ENCODE measurements around the gene LRRC3C. TPM values are rescaled to one million over a fixed set of nuclear protein-coding genes. Genes with fewer than 3 reads are reported as not detected.

LRRC3C gene
- total RNA-seq, 2 experiments from 2014 or later, result not detected

DNA sequence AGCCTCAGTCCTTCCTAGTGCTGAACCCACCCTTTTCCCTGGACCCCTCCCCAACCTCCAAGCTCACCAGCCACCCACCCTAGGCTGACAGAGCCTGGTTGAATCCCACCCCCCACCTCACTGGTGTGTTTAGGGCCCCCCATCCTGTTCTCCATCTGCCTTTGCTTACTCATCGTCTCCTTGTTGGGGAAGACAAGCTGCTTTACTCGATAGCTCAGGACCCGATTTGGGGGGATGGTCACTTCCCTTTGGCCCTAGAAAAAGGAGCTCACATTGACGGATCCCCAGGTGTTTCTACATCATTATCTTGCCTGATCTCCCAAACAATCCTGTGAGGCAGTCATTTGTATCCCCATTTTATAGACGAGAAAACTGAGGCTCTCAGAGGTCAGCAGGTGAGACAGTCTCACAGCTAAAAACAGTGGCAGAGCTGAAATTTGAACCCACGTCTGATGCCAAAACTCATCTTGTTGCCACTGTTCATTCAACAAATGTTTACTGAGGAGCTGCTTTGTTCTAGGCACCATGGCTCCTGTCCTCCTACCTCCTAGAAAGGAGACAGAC, 18.7 kb upstream of the LRRC3C start:
- no peak overlapping the region for H3K27ac Mint-ChIP-seq
- peaks cover 33% of the 10 kb centered on the region for H3K36me3 Mint-ChIP-seq (ENCODE audit: low read depth)
- CTCF ChIA-PET, result interaction anchor here (0.6 to 0.8 kb wide), 5 partner anchors 13 to 315 kb away, joined by 3 to 4 read pairs (median 3); no protein-coding TSS in a partner anchor
- no peak for ATAC-seq
- POLR2A ChIA-PET, result no interaction called here
- H3K4me3 Mint-ChIP-seq, result no peak overlapping the region
- H3K9me3 Mint-ChIP-seq (ENCODE audit: low read depth), result no peaks in the 10 kb centered on the region
- intact Hi-C loops (cut with DNase I, micrococcal nuclease), result no loop called here
- H3K27me3 Mint-ChIP-seq, result no peaks in the 10 kb centered on the region
- DNase-seq, result no peak
- peaks cover 4% of the 10 kb centered on the region for H3K4me1 Mint-ChIP-seq

DNA sequence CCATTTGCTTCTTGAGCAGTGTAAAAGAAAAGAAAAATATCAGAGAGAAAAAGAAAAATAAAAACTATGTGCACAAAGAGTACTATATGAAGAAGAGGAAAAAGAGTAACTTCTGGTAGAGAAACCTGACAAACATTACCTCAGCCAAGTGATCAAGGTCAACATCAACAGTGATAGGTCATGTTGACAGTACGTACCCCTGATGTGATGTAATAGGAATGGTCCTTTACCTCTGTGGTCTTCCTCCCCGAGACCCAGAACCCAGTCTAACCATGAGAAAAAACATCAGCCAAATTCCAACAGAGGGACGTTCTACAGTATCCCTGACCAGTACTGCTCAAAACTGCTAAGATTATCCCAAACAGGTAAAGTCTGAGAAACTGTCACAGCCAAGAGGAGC, 13.5 kb upstream of the LRRC3C start:
- Mint-ChIP-seq H3K27me3 (no peaks in the 10 kb centered on the region), H3K9me3 (ENCODE audit: low read depth) (no peaks in the 10 kb centered on the region), H3K4me3 (no peak overlapping the region), H3K27ac (no peak overlapping the region), H3K4me1 (peaks cover 13% of the 10 kb centered on the region), H3K36me3 (ENCODE audit: low read depth) (peaks cover 26% of the 10 kb centered on the region)
- ChIA-PET CTCF (no interaction called here), POLR2A (no interaction called here)
- DNase-seq (no peak), ATAC-seq (no peak)
- intact Hi-C loops (cut with DNase I, micrococcal nuclease), result no loop called here

DNA sequence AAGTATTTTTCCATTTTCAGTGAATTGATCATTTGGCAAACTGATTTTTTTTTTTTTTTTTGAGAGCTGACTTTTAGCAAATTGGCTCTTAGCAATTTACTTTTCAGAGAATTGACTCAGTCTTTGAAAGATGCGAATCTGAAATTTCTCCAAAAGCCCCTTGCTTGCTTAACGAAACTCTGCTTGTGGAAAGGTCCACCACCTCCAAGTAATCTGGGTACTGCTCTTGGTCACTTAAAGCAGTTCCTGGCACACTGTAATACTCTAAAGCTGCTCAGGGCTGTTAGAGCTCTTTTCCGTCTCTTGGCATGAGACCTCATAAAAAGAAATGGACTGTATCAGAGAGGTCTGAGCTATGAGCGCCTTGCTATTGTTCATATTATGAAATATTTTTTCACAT, 12.0 kb upstream of the LRRC3C start:
- H3K27ac Mint-ChIP-seq, result no peak overlapping the region
- ATAC-seq (no peak), DNase-seq (no peak)
- POLR2A ChIA-PET, result interaction anchor here (0.6 kb wide), 1 partner anchor 14 kb away, joined by 6 read pairs; no protein-coding TSS in a partner anchor
- intact Hi-C loops (cut with DNase I, micrococcal nuclease), result no loop called here
- peaks cover 26% of the 10 kb centered on the region for H3K36me3 Mint-ChIP-seq (ENCODE audit: low read depth)
- H3K27me3 Mint-ChIP-seq, result no peaks in the 10 kb centered on the region
- CTCF ChIA-PET, result interaction anchor here (0.6 to 0.7 kb wide), 4 partner anchors 16 to 414 kb away, joined by 3 to 4 read pairs (median 3); no protein-coding TSS in a partner anchor
- H3K9me3 Mint-ChIP-seq (ENCODE audit: low read depth), result no peaks in the 10 kb centered on the region
- no peak overlapping the region for H3K4me3 Mint-ChIP-seq
- H3K4me1 Mint-ChIP-seq, result peaks cover 24% of the 10 kb centered on the region

DNA sequence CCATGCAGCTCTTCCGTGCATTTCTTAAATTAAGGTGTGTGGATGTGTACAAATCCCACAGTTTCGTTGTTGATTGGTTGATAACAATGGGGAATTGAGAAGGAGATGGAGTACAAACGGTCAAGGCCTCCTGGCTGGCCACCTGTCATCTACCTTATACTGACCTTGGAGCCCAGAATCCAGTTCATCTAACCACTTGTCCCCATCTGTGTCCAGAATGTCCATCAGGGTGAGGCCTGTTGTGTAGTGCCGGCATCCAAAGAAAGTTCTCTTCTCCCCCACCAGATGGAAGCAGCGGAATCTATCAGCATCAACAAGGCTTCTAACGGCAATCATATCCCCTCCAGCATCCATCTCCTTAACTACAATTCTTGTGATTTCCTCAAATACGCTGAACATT, 10.6 kb upstream of the LRRC3C start:
- Mint-ChIP-seq H3K27me3 (no peaks in the 10 kb centered on the region), H3K9me3 (ENCODE audit: low read depth) (no peaks in the 10 kb centered on the region), H3K27ac (peak overlapping the region; percentile 49), H3K36me3 (ENCODE audit: low read depth) (peaks cover 27% of the 10 kb centered on the region), H3K4me3 (no peak overlapping the region), H3K4me1 (peaks cover 37% of the 10 kb centered on the region)
- ATAC-seq (no peak), DNase-seq (no peak)
- ChIA-PET CTCF (no interaction called here), POLR2A (no interaction called here)
- intact Hi-C loops (cut with DNase I, micrococcal nuclease), result no loop called here

DNA sequence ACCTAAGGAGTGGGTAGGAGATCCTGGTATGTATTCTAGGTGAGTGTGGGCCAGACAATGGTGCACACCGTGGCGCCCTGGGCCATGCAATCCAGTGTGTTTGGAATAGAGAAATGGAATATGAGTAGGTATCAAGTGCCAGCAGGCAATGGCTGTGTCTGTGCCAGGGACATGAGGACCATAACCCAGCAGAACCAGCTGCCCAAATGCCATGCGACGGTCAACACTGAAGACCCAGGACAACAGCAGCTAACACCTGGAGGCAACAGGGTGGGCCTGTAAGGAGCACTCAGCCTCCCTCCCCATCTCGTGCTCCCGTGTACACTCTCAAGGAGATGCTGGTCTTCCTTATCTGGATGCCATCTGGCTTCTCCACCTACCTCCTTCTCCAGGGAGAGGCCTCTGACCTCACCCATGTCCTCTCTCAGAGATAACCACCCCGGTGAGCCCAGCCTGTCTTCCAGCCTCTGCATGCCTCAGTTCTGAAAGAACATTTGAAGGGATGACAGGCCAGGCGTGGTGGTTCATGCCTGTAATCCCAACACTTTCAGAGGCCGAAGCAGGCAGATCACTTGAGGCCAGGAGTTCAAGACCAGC, 8.3 kb upstream of the LRRC3C start:
- intact Hi-C loops (cut with DNase I, micrococcal nuclease), result no loop called here
- Mint-ChIP-seq H3K36me3 (ENCODE audit: low read depth) (peaks cover 34% of the 10 kb centered on the region), H3K27ac (no peak overlapping the region), H3K4me1 (peaks cover 57% of the 10 kb centered on the region), H3K27me3 (no peaks in the 10 kb centered on the region), H3K9me3 (ENCODE audit: low read depth) (no peaks in the 10 kb centered on the region), H3K4me3 (no peak overlapping the region)
- ChIA-PET CTCF (interaction anchor here (0.5 to 0.9 kb wide), 2 partner anchors 62 to 165 kb away, joined by 3 to 5 read pairs; partner anchors contain the start of gene PSMD3), POLR2A (no interaction called here)
- ATAC-seq (no peak), DNase-seq (no peak)

DNA sequence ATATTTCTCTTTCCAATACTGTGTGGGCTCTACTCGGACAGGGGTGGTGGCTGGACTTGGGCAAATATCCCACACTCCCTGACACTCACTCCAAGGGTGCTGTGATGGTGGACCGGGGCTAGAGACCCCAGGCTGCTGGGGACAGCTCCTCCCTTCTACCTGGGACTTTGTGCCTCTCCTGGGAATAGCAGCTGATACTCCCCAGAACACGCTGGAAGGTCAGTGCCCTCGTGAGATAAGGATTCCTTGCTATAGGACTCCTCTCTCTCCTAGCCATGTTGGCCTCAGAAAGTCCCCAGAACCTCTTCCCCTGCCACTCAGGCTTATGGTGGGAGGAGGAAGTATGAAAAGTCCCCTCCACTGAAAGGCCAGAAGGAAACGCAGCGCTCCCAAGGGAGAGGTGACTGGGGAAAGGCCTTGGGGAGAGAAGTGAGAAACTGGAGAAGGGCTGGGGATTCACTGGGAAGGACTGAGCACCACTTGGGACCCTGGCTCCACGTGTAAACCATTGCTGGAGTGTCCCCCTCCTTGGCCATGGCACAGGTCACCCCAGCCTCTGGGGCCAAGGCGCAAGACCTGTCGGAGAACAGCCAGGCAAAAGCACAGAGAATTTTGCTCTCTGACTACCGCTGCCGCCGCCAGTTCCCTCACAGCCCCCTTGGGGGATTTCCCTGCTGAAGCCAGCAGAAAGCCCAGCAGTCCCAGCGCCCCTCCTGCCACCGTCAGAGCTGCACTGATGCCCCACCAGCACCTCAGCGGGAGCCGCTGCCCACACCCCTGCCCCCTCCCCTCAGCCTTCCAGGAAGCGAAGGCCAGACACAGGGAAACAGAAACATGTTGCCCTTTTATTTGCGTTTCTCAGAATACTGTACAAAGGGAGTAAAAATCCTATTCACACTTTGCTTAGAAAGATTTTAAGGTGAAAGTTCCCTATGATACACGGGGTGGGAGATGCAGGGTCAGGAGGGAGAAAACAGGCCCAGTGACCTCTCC, 7.0 kb upstream of the LRRC3C start:
- ChIA-PET POLR2A (interaction anchor here (0.6 kb wide), 1 partner anchor 521 kb away, joined by 3 read pairs; no protein-coding TSS in a partner anchor), CTCF (interaction anchor here (0.7 kb wide), 1 partner anchor 298 kb away, joined by 3 read pairs; no protein-coding TSS in a partner anchor)
- no peaks in the 10 kb centered on the region for H3K27me3 Mint-ChIP-seq
- ATAC-seq, result peak; percentile 70
- intact Hi-C loops (cut with DNase I, micrococcal nuclease), result loop anchor here in 1 of 2 experiments (10.0 kb wide), 2 partner anchors 516 to 1944 kb away; partner anchors contain the start of genes FBXL20 and KLHL11
- no peaks in the 10 kb centered on the region for H3K9me3 Mint-ChIP-seq (ENCODE audit: low read depth)
- H3K4me1 Mint-ChIP-seq, result peaks cover 70% of the 10 kb centered on the region
- H3K27ac Mint-ChIP-seq, result peak overlapping the region; percentile 79
- DNase-seq, result peak; percentile 78
- no peak overlapping the region for H3K4me3 Mint-ChIP-seq
- H3K36me3 Mint-ChIP-seq (ENCODE audit: low read depth), result peaks cover 34% of the 10 kb centered on the region

DNA sequence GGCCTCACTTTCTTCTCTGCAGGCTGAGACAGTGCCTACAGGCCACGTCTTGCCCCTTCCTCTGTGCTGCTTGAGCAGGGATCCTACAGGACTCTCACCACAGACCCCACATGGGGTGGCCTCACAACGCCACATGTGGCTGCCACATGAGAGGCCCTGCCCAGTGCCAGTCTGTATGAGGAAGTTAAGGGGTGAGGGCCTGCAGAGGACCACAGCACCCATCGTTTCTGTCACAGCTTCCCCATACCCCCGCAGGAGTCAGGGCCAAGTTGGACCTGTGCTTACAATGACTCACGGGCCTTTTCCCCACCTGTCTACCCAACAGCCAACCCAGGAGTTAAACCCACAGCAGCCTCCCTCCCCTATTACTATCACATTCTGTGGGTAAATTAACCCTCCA, 6.2 kb upstream of the LRRC3C start:
- ATAC-seq, result peak; percentile 69
- Mint-ChIP-seq H3K27me3 (no peaks in the 10 kb centered on the region), H3K27ac (peak overlapping the region; percentile 79), H3K9me3 (ENCODE audit: low read depth) (no peaks in the 10 kb centered on the region), H3K36me3 (ENCODE audit: low read depth) (peaks cover 34% of the 10 kb centered on the region), H3K4me3 (no peak overlapping the region), H3K4me1 (peaks cover 78% of the 10 kb centered on the region)
- intact Hi-C loops (cut with DNase I, micrococcal nuclease), result loop anchor here in 1 of 2 experiments (10.0 kb wide), 2 partner anchors 517 to 1943 kb away; partner anchors contain the start of genes FBXL20 and KLHL11
- ChIA-PET CTCF (interaction anchor here (0.6 to 0.7 kb wide), 2 partner anchors 267 to 299 kb away, joined by 3 read pairs; no protein-coding TSS in a partner anchor), POLR2A (interaction anchor here (0.6 kb wide), 1 partner anchor 522 kb away, joined by 3 read pairs; no protein-coding TSS in a partner anchor)
- DNase-seq, result peak; percentile 57

DNA sequence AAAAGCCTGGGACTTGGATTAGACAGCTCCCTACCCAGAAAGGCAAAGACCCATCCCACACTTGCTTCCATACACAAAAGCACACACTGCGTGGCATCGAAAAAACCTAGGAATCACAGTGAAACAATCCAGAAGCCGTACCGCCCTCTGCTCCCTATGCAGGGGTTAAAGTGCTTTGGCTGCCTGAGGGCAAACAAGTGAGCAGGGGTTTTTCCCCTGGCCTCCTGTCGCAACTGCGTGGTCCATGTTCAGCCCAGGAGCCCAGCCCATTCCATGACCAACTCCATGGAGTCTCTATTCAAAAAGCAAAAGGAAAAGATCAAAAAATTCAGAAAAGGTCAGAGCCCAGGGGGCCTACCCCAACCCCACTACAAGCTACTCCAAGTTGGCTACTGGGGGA, 5.5 kb upstream of the LRRC3C start:
- H3K27ac Mint-ChIP-seq, result peak overlapping the region; percentile 79
- H3K4me1 Mint-ChIP-seq, result peaks cover 75% of the 10 kb centered on the region
- H3K27me3 Mint-ChIP-seq, result no peaks in the 10 kb centered on the region
- no peak for DNase-seq
- intact Hi-C loops (cut with DNase I, micrococcal nuclease), result loop anchor here in 1 of 2 experiments (10.0 kb wide), 2 partner anchors 517 to 1943 kb away; partner anchors contain the start of genes FBXL20 and KLHL11
- H3K9me3 Mint-ChIP-seq (ENCODE audit: low read depth), result no peaks in the 10 kb centered on the region
- H3K36me3 Mint-ChIP-seq (ENCODE audit: low read depth), result peaks cover 32% of the 10 kb centered on the region
- no peak for ATAC-seq
- ChIA-PET POLR2A (no interaction called here), CTCF (interaction anchor here (0.6 kb wide), 1 partner anchor 268 kb away, joined by 3 read pairs; no protein-coding TSS in a partner anchor)
- H3K4me3 Mint-ChIP-seq, result no peak overlapping the region

DNA sequence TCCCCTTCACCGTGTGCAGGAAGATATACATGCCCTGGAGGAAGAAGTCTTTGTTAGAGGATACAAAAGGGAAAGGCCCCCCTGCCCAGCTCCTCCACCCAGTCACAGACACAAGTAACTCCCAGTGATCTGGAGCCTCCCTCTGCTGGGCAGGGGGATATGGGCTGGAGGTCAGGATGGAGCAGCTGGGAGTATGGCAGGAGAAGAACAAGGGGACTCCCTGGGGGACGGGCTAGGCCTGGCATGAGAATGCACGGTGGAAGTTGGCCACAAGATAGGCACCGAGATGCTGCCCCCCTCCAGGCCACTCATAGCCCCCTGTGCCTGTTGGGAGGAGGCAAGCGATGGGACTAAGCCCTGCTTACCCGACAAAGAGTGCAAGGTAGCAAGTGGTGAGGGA, 4.3 kb upstream of the LRRC3C start:
- ChIA-PET POLR2A (no interaction called here), CTCF (interaction anchor here (0.7 kb wide), 1 partner anchor 14 kb away, joined by 3 read pairs; no protein-coding TSS in a partner anchor)
- ATAC-seq (no peak), DNase-seq (no peak)
- Mint-ChIP-seq H3K27ac (peak overlapping the region; percentile 63), H3K27me3 (no peaks in the 10 kb centered on the region), H3K4me1 (peaks cover 75% of the 10 kb centered on the region), H3K9me3 (ENCODE audit: low read depth) (no peaks in the 10 kb centered on the region), H3K36me3 (ENCODE audit: low read depth) (peaks cover 27% of the 10 kb centered on the region), H3K4me3 (no peak overlapping the region)
- intact Hi-C loops (cut with DNase I, micrococcal nuclease), result loop anchor here in 1 of 2 experiments (10.0 kb wide), 2 partner anchors 518 to 1942 kb away; partner anchors contain the start of genes FBXL20 and KLHL11

DNA sequence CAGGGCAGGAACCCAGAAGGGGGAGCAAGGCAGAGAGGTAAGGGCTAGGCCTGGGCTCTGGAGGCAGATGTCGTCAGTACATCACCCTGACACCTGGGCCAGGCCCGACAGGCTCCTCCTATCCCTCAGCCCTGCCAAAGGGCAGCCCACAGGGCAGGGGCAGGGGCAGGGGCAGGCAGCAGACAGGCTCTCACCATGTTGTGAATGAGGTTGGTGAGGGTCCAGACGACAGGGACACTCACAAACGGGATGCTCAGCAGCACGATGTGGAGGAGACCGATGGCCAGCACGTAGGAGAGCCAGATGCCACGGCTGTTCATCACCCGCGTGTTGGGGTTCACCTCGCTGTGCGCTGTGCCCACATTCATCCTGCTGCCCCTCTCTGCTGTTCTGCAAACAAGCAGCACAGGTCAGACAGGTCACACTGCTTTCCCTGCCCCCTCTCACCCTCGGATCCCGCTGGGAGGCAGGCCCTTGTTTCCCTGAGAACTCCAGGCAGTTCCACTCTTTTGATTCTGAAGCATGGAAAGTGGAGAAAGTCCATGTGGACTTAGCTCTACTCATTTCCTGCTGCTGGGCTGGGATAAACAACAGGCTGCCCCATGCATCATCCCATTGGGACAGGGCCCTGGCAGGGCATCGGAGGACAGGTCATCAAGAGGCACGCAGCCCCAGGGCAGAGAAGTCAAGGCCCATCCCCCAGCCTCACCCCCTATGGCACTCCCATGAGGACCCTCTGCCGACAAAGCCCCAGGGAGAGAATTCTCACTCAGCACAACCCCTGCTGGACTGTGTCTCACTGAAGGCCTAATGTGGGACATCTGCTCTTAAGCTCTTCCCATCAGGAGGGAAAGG, 3.5 kb upstream of the LRRC3C start:
- ATAC-seq (no peak), DNase-seq (no peak)
- H3K27ac Mint-ChIP-seq, result peak overlapping the region; percentile 75
- POLR2A ChIA-PET, result no interaction called here
- peaks cover 76% of the 10 kb centered on the region for H3K4me1 Mint-ChIP-seq
- CTCF ChIA-PET, result no interaction called here
- intact Hi-C loops (cut with DNase I, micrococcal nuclease), result loop anchor here in 1 of 2 experiments (10.0 kb wide), 2 partner anchors 519 to 1941 kb away; partner anchors contain the start of genes FBXL20 and KLHL11
- H3K9me3 Mint-ChIP-seq (ENCODE audit: low read depth), result no peaks in the 10 kb centered on the region
- H3K36me3 Mint-ChIP-seq (ENCODE audit: low read depth), result peaks cover 25% of the 10 kb centered on the region
- H3K4me3 Mint-ChIP-seq, result peak overlapping the region; percentile 85
- no peaks in the 10 kb centered on the region for H3K27me3 Mint-ChIP-seq

Data from activated CD4-positive, alpha-beta T cell treated with anti-CD3 and anti-CD28 coated beads for 36 hours (primary cell).